LHCN-M2 (cell line): ENCODE measurements around the gene GABRB3. TPM values are rescaled to one million over a fixed set of nuclear protein-coding genes. Genes with fewer than 3 reads are reported as not detected.
"Not testable (repeated sequence)": the region's sequence is repeated elsewhere in the genome, so short reads cannot be mapped to it uniquely, and the experiment has no call there.

Source experiments
- DNase-seq: peaks from one replicate; pipeline ENCODE4 v3.0.0-alpha.2; 2012; ENCODE audit warnings: low read depth
- total RNA-seq: library from RNA; depleted of rRNA; stranded (reverse); fragments of >200 nt; gene quantifications from 2 replicates; pipeline ENCODE4 v1.2.3, GENCODE V29; 2014

Gene GABRB3
- total RNA-seq, 1 experiment from 2014 or later = not detected

- no peak for DNase-seq
Observed at GRCh38 chr15:26736502-26737248, 36.2 kb downstream of the GABRB3 start.

DNA sequence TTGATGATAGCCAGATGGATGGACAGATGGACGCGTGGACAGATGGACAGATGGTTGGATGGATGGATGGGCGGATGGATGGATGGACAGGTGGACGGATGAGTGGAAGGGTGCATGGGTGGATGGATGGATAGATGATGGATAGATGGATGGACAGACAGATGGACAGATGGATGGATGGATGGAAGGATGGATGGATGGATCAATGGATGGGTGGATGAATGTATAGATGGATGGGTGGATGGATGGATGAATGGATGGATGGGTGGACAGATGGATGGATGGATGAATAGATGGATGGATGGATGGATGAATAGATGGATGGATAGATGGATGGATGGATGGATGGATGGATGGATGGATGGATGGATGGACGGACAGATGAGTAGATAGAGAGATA, 40.9 kb downstream of the GABRB3 start:
- DNase-seq = no peak

DNA sequence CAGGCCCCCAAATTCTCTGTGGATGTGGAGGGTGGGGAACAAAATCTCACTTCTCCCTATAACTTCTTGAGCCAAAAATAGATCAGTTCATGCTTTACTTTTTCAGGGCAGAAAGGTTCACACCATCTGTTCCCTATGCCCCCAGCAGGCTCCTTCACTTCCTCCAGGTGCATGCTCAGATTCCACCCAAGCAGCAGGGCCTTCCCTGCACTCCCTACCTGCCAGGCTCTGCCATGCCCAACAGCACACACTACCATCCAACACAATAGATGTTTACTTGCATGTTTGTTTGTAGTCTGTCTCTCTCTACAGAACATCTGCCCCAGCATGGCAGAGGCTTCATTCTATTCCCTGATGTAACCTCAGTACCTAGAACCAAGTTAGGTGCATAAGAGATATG, 43.3 kb downstream of the GABRB3 start:
- no peak for DNase-seq

DNA sequence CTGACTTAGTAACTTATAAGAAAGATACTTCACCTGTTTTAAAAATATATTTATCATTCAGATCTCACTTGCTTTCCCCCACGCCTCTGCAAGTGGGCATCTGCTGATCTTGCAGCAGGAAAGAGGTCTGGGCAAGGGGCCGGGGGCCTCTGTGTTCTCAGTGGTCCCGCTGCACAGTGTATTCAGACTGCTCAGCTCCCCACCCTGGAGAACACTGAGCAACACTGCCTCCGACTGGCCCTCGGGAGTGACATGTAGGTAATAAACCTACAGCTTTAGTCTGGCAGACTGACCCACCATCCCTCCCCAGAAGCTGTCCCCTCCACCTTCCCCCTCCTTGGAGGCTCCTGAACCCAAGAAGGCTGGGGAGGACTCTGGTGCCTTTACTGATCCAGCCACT, 43.8 kb downstream of the GABRB3 start:
- DNase-seq = no peak

DNA sequence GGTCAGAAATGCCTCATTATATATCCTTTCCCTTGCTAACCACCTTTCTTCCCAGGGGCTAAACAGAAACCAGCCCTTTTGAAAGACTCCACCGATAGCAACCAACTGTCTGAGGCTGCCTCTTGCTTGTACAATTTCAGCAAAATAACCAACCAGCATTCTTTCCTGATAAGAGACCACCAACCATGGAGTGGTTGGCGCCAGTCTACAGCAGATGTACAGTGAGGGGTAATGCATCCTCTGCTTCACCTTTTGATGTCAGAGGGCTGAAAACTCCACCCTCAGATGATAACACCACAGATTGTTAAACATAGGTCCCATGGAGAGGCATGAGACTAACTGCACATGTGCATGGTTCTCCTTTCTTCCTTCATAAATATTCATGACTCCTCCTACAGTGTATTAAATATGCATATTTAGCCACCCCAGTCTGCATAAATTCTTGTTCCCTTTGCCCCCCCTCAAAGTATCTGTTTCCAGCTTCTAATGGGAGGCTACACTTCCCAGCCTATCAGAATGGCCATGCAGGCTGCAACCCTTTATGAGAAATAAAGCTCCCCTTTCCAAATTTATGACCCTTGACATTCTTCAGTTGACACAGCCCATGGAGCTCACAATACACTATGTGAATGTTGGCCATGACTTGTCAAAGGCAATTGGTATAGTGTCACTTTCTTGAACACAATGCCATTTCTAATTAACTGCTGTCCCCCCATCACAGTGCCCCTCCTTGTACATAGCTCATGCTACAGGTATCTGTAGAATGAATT, 48.3 kb downstream of the GABRB3 start:
- no peak for DNase-seq

DNA sequence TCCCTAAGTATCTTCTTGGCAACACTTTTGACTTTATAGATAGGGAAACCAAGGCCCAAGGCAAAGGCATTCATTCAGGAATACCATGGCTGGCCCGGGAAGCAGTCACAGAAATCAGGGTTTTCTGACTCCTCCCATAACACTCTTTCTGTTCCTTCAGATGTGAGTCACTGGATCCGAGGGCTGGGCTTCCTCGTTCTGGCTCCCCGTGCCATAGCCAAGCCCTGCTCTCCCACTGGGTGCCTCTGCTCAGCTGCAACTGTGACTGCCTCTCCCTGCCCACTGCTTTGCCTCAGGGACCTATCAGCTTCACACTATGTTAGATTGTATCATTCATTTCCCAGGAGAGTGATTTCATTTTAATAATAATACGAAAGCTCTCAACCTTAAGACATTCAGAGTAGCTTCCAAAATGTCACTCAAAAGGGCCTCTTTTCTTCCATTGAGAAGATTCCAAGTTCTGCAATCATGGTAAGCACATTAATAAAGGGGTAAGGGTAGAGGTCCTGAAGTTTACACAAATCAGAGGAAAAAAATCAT, 50.2 kb downstream of the GABRB3 start:
- no peak for DNase-seq

DNA sequence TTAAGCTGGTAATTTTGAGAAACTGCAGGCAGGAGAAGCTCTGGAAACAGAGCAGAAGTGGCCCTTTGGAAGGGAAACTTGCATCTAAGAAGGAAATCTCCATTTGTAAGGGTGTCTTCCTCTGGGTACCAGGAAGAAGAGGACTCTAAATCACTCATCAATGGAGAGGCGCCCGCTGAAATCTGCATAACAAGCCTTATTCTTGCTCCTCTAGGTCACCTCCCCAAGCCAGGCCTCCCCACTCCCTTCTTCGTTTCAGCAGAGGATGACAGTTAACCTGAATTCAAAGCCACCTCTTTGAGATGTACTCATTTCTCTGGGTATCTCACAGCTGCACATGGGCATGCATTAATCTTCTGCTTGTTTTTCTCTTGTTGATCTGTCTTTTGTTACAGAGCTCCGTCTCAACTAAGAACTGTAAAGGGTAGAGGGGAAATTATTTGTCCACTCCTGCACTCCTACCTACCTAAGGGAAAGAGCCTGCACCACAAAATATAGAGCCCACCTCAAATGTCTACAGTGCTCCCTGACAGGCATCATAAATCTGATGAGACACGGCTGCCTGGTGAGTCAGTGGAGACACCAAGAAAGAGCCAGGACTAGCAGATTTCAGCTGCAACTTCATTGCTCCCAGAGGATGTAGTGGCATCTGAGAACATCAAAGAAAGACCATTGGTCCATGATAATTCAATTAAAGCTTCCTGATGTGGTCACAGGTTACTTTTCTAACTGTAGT, 51.5 kb downstream of the GABRB3 start:
- DNase-seq = no peak

DNA sequence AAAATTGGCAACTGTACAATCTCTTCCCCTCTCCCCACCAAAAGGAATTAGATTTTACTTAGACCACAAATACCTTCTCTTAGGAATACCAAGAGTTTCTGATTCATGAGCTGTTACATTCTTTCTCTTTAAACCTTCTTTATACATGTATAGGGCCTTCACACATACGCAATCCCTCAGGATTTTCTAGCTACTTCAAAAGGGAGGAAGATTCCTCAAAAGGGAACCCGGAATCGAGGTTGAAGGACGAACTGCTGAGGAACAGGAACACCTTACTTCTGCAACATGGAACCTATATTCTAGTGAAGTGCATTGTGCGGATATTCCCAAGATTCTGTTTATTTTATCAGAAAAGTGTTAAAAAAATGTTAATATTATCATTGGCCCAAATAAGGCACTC, 52.3 kb downstream of the GABRB3 start:
- DNase-seq = no peak

DNA sequence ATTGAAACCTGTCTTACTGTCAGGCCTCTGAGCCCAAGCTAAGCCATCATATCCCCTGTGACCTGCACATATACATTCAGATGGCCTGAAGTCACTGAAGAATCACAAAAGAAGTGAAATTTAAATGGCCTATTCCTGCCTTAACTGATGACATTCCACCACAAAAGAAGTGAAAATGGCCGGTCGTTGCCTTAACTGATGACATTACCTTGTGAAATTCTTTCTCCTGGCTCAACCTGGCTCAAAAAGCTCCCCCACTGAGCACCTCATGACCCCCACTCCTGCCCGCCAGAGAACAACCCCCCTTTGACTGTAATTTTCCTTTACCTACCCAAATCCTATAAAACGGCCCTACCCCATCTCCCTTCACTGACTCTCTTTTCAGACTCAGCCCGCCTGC, 53.0 kb downstream of the GABRB3 start:
- DNase-seq = not testable (repeated sequence)

- DNase-seq = no peak
Observed at GRCh38 chr15:26716069-26716468, 56.8 kb downstream of the GABRB3 start.

DNA sequence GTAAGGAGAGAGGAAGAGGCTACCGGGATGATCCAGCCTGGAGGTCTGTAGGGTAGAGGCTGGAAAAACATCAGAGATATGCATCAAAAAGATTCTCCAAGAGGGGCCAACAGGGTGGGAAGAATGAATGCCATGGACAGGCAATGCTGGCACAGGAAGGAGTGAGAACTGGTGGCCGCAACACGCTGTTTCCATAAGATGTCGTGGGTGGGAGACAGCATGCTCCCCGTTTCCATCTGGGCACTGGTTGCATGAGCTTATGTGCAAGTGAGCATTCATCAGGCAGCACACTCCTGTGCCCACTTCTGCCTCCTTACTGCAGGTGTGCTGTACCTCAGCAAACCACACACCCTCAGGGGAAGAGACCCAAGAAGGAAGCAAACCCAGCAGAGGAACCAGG, 59.4 kb downstream of the GABRB3 start:
- no peak for DNase-seq

DNA sequence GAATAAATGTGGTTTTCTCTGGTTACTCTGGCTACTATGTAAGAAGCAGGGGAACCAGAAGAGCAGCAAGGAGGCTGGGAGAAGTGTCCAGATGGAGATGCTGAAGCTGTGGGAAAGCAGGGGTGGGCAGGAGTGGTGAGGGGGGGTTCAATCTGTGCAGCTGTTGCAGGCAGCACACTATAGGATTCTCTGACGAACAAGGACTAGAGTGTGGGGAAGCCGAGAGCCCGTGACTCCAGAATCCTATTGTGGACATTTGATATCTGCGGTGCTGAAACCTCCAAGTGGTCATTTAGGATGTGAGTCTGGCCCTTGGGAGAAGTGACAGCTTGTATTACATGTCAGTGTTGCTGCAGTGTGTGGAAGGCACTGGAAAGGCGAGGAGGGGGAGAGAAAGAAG, 60.5 kb downstream of the GABRB3 start:
- no peak for DNase-seq

- DNase-seq = no peak
Observed at GRCh38 chr15:26711445-26711844, 61.4 kb downstream of the GABRB3 start.

GRCh38 chr15:26702381-26702780, 70.5 kb downstream of the GABRB3 start:
- no peak for DNase-seq

- no peak for DNase-seq
Observed at GRCh38 chr15:26698555-26698954, 74.3 kb downstream of the GABRB3 start.

DNA sequence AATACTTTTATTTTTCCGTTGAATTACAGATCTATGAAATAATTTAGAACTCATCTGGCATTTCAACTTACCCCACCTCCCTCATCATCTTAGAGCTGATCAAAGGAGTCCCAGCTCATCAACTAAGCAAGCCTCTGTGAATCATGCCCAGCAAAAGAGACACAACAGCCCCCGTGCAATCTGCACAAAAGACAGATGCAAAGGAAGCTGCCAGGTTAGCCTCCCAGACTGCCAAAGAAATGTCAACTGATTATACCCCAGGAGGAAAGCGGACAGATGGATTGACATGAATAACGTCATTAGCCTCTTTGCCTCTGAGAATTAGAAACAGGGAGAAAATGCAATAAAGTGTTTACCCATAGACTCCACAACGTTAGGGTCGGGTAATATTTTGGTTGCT, 75.0 kb downstream of the GABRB3 start:
- no peak for DNase-seq

- no peak for DNase-seq
Observed at GRCh38 chr15:26691249-26691648, 81.6 kb downstream of the GABRB3 start.

GRCh38 chr15:26690778-26691177, 82.1 kb downstream of the GABRB3 start:
- DNase-seq = no peak

DNA sequence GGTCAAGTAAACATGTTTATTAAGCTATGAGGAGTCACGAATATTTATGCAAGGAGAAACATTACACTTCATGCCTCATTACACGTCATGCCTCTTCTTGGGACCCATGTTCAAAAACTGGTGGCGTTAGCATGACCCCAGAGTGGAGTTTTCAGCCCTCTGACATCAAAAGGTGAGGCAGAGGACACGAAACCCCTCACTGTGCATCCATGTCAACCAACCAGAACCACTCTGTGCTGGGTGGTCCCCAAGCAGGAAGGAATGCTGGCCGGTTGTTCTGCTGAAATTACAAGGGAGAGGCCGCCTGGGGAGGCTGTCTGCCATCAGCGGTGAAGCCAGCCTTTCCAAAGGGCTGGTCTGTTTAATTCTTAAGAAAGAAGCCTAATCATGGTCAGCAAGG, 83.4 kb downstream of the GABRB3 start:
- no peak for DNase-seq

DNA sequence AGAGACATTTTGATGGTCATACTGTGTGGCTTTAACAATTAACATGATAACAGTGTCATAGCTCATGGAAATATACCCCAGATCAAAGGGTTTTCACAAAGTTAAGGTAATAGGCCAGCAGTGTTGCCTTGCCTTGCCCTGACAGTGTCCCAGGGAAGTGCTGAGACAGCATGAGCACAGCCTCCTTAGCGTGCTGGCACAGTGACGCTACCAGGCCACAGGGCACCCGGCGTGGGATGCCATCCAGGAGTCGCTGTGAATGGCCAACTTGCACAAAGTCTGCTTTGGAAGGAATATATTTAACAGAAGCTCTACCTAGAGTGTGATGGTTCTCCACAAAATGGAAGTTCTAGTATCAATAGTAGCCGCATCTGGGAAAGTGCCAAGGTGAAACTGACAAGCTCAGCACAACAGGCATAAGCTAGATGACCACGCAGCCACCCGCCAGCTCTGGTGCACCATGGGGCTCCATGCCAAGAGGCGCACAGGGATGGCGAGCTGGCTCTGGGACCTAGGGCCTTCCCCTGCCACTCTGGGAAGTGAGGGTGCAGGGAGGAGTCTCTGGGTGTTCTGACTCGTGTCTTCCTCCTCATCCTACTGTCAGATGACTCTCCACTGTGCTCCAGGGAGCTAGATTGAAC, 86.2 kb downstream of the GABRB3 start:
- DNase-seq = no peak

- no peak for DNase-seq
Observed at GRCh38 chr15:26682598-26683164, 90.2 kb downstream of the GABRB3 start.
